H9 (cell line): ENCODE results near the gene LRRC45. TPM values are rescaled to one million over a fixed set of nuclear protein-coding genes. Genes with fewer than 3 reads are reported as not detected.

Source experiments
- DNase-seq: peaks from one replicate; pipeline ENCODE4 v3.0.0-alpha.2; 2017
- H2AFZ ChIP-seq: one replicate; pipeline ENCODE4 v1.6.1; 2013; ENCODE audit warnings: mild to moderate bottlenecking, low read length, control low read depth, moderate library complexity
- H2AK5ac ChIP-seq: 2 replicates; pipeline ENCODE4 v1.6.1; 2013; ENCODE audit warnings: low read length, control low read depth, mixed read lengths; ENCODE audit not compliant: insufficient read length
- H2BK120ac ChIP-seq: one replicate; pipeline ENCODE4 v1.6.1; 2013; ENCODE audit warnings: low read depth, mild to moderate bottlenecking, low read length, control low read depth, inconsistent platforms; ENCODE audit not compliant: poor library complexity, severe bottlenecking
- H2BK12ac ChIP-seq: 2 replicates; pipeline ENCODE4 v1.6.1; 2013; ENCODE audit warnings: low read length, control low read depth, mixed read lengths, low read depth; ENCODE audit not compliant: insufficient read length
- H2BK15ac ChIP-seq: 2 replicates; pipeline ENCODE4 v1.6.1; 2013; ENCODE audit warnings: low read depth, low read length, control low read depth
- H2BK20ac ChIP-seq: one replicate; pipeline ENCODE4 v1.6.1; 2013; ENCODE audit warnings: low read depth, mild to moderate bottlenecking, low read length, control low read depth, inconsistent platforms; ENCODE audit not compliant: poor library complexity, severe bottlenecking
- H2BK5ac ChIP-seq: 2 replicates; pipeline ENCODE4 v1.6.1; 2013; ENCODE audit warnings: low read length, control low read depth, mixed read lengths; ENCODE audit not compliant: insufficient read length
- H3K14ac ChIP-seq: 2 replicates; pipeline ENCODE4 v1.6.1; 2013; ENCODE audit warnings: low read length, control low read depth; ENCODE audit not compliant: insufficient read depth
- H3K18ac ChIP-seq: 2 replicates; pipeline ENCODE4 v1.6.1; 2013; ENCODE audit warnings: low read depth, mild to moderate bottlenecking, mixed read lengths, low read length, control low read depth; ENCODE audit not compliant: insufficient read length
- H3K23ac ChIP-seq: 2 replicates; pipeline ENCODE4 v1.6.1; 2013; ENCODE audit warnings: low read length, control low read depth, mixed read lengths, low read depth; ENCODE audit not compliant: insufficient read length
- H3K23me2 ChIP-seq: 2 replicates; pipeline ENCODE4 v1.6.1; 2013; ENCODE audit warnings: low read depth, mild to moderate bottlenecking, mixed read lengths, low read length, control low read depth; ENCODE audit not compliant: insufficient read length, poor library complexity, severe bottlenecking
- H3K27ac ChIP-seq: 2 replicates; pipeline ENCODE4 v1.5.1; 2013; ENCODE audit warnings: low read length, control low read depth, mixed read lengths, low read depth; ENCODE audit not compliant: insufficient read length
- H3K27me3 ChIP-seq: 2 replicates; pipeline ENCODE4 v1.6.1; 2013; ENCODE audit warnings: low read length, control low read depth, inconsistent platforms; ENCODE audit not compliant: insufficient read depth
- H3K4ac ChIP-seq: 2 replicates; pipeline ENCODE4 v1.6.1; 2013; ENCODE audit warnings: low read depth, mild to moderate bottlenecking, control low read depth, inconsistent platforms, low read length, moderate library complexity
- H3K4me1 ChIP-seq: 2 replicates; pipeline ENCODE4 v1.6.1; 2013; ENCODE audit warnings: low read length, control low read depth, inconsistent platforms; ENCODE audit not compliant: insufficient read depth
- H3K4me2 ChIP-seq: 2 replicates; pipeline ENCODE4 v1.6.1; 2013; ENCODE audit warnings: low read length, control low read depth, mixed read lengths; ENCODE audit not compliant: insufficient read length, insufficient read depth
- H3K56ac ChIP-seq: 2 replicates; pipeline ENCODE4 v1.6.1; 2013; ENCODE audit warnings: low read depth, mild to moderate bottlenecking, mixed read lengths, low read length, control low read depth; ENCODE audit not compliant: insufficient read length
- H3K79me1 ChIP-seq: 2 replicates; pipeline ENCODE4 v1.6.1; 2013; ENCODE audit warnings: low read depth, mild to moderate bottlenecking, moderate library complexity, low read length, control low read depth, inconsistent platforms; ENCODE audit not compliant: insufficient read depth, poor library complexity, severe bottlenecking
- H3K79me2 ChIP-seq: 2 replicates; pipeline ENCODE4 v1.6.1; 2013; ENCODE audit warnings: low read length, control low read depth, inconsistent platforms; ENCODE audit not compliant: insufficient read depth
- H3K9ac ChIP-seq: 2 replicates; pipeline ENCODE4 v1.6.1; 2013; ENCODE audit warnings: low read length, control low read depth, mixed read lengths; ENCODE audit not compliant: insufficient read length; ENCODE audit errors: extremely low read depth
- H3K9me3 ChIP-seq: one replicate; pipeline ENCODE4 v1.6.1; 2013; ENCODE audit warnings: low read depth, low read length, inconsistent platforms; ENCODE audit not compliant: control insufficient read depth
- H3T11ph ChIP-seq: one replicate; pipeline ENCODE4 v1.6.1; 2013; ENCODE audit warnings: mild to moderate bottlenecking, low read length, control low read depth, inconsistent platforms
- H4K20me1 ChIP-seq: one replicate; pipeline ENCODE4 v1.6.1; 2013; ENCODE audit not compliant: control insufficient read depth, insufficient read length, insufficient read depth
- H4K5ac ChIP-seq: 2 replicates; pipeline ENCODE4 v1.6.1; 2013; ENCODE audit warnings: low read depth, mild to moderate bottlenecking, mixed read lengths, low read length, control low read depth; ENCODE audit not compliant: insufficient read length
- H4K8ac ChIP-seq: replicated peaks from 2 replicates; pipeline ENCODE4 v1.6.1; 2013; ENCODE audit warnings: low read length, control low read depth, mixed read lengths, low read depth; ENCODE audit not compliant: insufficient read length
- H4K91ac ChIP-seq: 2 replicates; pipeline ENCODE4 v1.6.1; 2013; ENCODE audit warnings: low read depth, mild to moderate bottlenecking, moderate library complexity, mixed read lengths, low read length, control low read depth; ENCODE audit not compliant: insufficient read length
- H3K27ac Mint-ChIP-seq, 3 experiments: 2 replicates in 2 of 3; 3 replicates in 1 of 3; pipeline ENCODE4 v1.8.0; 2020 to 2021; ENCODE audit warnings: mixed read lengths in 3 of 3, mild to moderate bottlenecking in 1 of 3, moderate library complexity in 1 of 3
- H3K27me3 Mint-ChIP-seq: 2 replicates; pipeline ENCODE4 v1.8.0; 2021; ENCODE audit warnings: low read depth, mild to moderate bottlenecking, moderate library complexity, mixed read lengths
- H3K36me3 Mint-ChIP-seq, 3 experiments: 2 replicates in 2 of 3; 3 replicates in 1 of 3; pipeline ENCODE4 v1.8.0; 2020 to 2021; ENCODE audit warnings: low read depth in 3 of 3, mixed read lengths in 3 of 3; ENCODE audit not compliant: insufficient read depth in 1 of 3
- H3K4me1 Mint-ChIP-seq, 2 experiments: 2 replicates each; pipeline ENCODE4 v1.8.0; 2020; ENCODE audit warnings: mixed read lengths in 2 of 2
- H3K4me3 Mint-ChIP-seq, 2 experiments: 2 replicates in 1 of 2; 3 replicates in 1 of 2; pipeline ENCODE4 v1.8.0; 2020 to 2021; ENCODE audit warnings: mild to moderate bottlenecking in 2 of 2, mixed read lengths in 2 of 2, moderate library complexity in 1 of 2
- H3K9me3 Mint-ChIP-seq, 2 experiments: 2 replicates in 1 of 2; 3 replicates in 1 of 2; pipeline ENCODE4 v1.8.0; 2020; ENCODE audit warnings: mild to moderate bottlenecking in 2 of 2, mixed read lengths in 2 of 2, moderate library complexity in 1 of 2
- WGBS: extraction: QIAGEN DNeasy Blood & Tissue Kit; methylation state at CpG from one replicate; pipeline ENCODE4 v1.1.7; 2013; ENCODE audit warnings: missing lambda C conversion rate, low lambda C conversion rate, mixed read lengths; ENCODE audit not compliant: insufficient read length; ENCODE audit errors: extremely low coverage; 5-methylcytosine and 5-hydroxymethylcytosine counted together
- total RNA-seq: library from RNA; stranded (reverse); gene quantifications from 2 replicates; pipeline ENCODE4 v1.2.1, GENCODE V29; 2021
- TF ChIP-seq, protein P1 (sequence below): fragments of 200-600 bp; sonication (generic); conservative IDR thresholded peaks from 3 replicates; pipeline ENCODE4 v1.8.0; 2021; ENCODE audit warnings: antibody characterized with exemption, mild to moderate bottlenecking

The LRRC45 gene
- total RNA-seq, 1 experiment from 2014 or later: 28.7 TPM

GRCh38 chr17:82004517-82005455 lies 18.3 kb upstream of the LRRC45 start:
- H4K8ac ChIP-seq: no peak overlapping the region
- no peak overlapping the region for H3K18ac ChIP-seq
- H3K4me2 ChIP-seq: no peak overlapping the region
- H3K56ac ChIP-seq: no peak overlapping the region
- DNase-seq: no peak
- H2BK20ac ChIP-seq: no peak overlapping the region
- no peak overlapping the region for H3T11ph ChIP-seq
- Mint-ChIP-seq H3K4me1 (no peaks in the 10 kb centered on the region), H3K9me3 (no peaks in the 10 kb centered on the region), H3K27me3 (no peaks in the 10 kb centered on the region; the same call in 1 of the 2 replicates), H3K4me3 (no peak overlapping the region), H3K27ac (peak overlapping the region in 1 of 3 experiments; percentile 82; a peak in 1 of 7 replicates), H3K36me3 (no peaks in the 10 kb centered on the region)
- no peak overlapping the region for H2BK120ac ChIP-seq
- no peak overlapping the region for H2BK5ac ChIP-seq
- no peak overlapping the region for H3K9ac ChIP-seq
- H3K23ac ChIP-seq: no peak overlapping the region
- H3K27me3 ChIP-seq: no peaks in the 10 kb centered on the region
- no peak overlapping the region for H3K4ac ChIP-seq
- no CpG with 5 or more reads among the region's 41 CpGs for WGBS
- TF ChIP-seq, protein P1, sequence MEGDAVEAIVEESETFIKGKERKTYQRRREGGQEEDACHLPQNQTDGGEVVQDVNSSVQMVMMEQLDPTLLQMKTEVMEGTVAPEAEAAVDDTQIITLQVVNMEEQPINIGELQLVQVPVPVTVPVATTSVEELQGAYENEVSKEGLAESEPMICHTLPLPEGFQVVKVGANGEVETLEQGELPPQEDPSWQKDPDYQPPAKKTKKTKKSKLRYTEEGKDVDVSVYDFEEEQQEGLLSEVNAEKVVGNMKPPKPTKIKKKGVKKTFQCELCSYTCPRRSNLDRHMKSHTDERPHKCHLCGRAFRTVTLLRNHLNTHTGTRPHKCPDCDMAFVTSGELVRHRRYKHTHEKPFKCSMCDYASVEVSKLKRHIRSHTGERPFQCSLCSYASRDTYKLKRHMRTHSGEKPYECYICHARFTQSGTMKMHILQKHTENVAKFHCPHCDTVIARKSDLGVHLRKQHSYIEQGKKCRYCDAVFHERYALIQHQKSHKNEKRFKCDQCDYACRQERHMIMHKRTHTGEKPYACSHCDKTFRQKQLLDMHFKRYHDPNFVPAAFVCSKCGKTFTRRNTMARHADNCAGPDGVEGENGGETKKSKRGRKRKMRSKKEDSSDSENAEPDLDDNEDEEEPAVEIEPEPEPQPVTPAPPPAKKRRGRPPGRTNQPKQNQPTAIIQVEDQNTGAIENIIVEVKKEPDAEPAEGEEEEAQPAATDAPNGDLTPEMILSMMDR: no peak
- no peaks in the 10 kb centered on the region for H3K9me3 ChIP-seq
- H2AK5ac ChIP-seq: no peak overlapping the region
- no peaks in the 10 kb centered on the region for H3K23me2 ChIP-seq
- no peaks in the 10 kb centered on the region for H3K4me1 ChIP-seq
- no peak overlapping the region for H2AFZ ChIP-seq
- H3K14ac ChIP-seq: no peak overlapping the region; the same call in 1 of the 2 replicates
- H4K20me1 ChIP-seq: no peaks in the 10 kb centered on the region
- H4K91ac ChIP-seq: no peak overlapping the region
- no peak overlapping the region for H3K27ac ChIP-seq
- no peak overlapping the region for H4K5ac ChIP-seq
- no peaks in the 10 kb centered on the region for H3K79me1 ChIP-seq
- no peak overlapping the region for H2BK15ac ChIP-seq
- no peaks in the 10 kb centered on the region for H3K79me2 ChIP-seq
- no peak overlapping the region for H2BK12ac ChIP-seq
